ENCODE data around the gene PRKAR1A.

Gene PRKAR1A

DNA sequence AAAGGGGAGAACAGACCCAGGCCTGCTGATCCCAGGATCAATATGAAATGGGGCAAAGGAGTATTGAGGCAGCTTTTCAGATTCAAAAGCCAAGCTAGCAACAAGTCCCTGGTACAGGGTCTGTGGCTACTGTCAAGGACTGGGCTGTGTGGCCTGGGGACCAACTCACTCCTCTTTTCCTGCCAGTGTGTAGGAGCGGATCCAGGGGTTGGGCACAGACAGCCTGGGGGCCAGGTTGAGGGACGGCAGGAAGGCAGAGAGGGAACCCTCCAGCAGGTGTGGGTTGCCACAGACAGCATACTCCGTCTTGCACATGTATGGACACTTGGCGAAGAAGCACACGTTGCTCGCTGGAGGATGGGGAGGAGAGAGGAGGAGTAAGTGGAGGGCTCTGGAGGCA, 29.6 kb downstream of the PRKAR1A start:
- TF ChIP-seq, protein P1, sequence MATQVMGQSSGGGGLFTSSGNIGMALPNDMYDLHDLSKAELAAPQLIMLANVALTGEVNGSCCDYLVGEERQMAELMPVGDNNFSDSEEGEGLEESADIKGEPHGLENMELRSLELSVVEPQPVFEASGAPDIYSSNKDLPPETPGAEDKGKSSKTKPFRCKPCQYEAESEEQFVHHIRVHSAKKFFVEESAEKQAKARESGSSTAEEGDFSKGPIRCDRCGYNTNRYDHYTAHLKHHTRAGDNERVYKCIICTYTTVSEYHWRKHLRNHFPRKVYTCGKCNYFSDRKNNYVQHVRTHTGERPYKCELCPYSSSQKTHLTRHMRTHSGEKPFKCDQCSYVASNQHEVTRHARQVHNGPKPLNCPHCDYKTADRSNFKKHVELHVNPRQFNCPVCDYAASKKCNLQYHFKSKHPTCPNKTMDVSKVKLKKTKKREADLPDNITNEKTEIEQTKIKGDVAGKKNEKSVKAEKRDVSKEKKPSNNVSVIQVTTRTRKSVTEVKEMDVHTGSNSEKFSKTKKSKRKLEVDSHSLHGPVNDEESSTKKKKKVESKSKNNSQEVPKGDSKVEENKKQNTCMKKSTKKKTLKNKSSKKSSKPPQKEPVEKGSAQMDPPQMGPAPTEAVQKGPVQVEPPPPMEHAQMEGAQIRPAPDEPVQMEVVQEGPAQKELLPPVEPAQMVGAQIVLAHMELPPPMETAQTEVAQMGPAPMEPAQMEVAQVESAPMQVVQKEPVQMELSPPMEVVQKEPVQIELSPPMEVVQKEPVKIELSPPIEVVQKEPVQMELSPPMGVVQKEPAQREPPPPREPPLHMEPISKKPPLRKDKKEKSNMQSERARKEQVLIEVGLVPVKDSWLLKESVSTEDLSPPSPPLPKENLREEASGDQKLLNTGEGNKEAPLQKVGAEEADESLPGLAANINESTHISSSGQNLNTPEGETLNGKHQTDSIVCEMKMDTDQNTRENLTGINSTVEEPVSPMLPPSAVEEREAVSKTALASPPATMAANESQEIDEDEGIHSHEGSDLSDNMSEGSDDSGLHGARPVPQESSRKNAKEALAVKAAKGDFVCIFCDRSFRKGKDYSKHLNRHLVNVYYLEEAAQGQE (IDR thresholded peaks at IDR 0.05; ENCODE audit: insufficient replicate concordance, low read depth) = no peak
- TF ChIP-seq SPI1 (IDR thresholded peaks at IDR 0.05; ENCODE audit: borderline replicate concordance, low read depth) (no peak), GABPA (IDR thresholded peaks at IDR 0.05; ENCODE audit: low read depth) (no peak), POLR2AphosphoS5 (IDR thresholded peaks at IDR 0.05; ENCODE audit: low read depth) (no peak)
- TF ChIP-seq, protein P2, sequence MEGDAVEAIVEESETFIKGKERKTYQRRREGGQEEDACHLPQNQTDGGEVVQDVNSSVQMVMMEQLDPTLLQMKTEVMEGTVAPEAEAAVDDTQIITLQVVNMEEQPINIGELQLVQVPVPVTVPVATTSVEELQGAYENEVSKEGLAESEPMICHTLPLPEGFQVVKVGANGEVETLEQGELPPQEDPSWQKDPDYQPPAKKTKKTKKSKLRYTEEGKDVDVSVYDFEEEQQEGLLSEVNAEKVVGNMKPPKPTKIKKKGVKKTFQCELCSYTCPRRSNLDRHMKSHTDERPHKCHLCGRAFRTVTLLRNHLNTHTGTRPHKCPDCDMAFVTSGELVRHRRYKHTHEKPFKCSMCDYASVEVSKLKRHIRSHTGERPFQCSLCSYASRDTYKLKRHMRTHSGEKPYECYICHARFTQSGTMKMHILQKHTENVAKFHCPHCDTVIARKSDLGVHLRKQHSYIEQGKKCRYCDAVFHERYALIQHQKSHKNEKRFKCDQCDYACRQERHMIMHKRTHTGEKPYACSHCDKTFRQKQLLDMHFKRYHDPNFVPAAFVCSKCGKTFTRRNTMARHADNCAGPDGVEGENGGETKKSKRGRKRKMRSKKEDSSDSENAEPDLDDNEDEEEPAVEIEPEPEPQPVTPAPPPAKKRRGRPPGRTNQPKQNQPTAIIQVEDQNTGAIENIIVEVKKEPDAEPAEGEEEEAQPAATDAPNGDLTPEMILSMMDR (IDR thresholded peaks at IDR 0.05; ENCODE audit: insufficient read depth, low read length) = no peak
- Histone ChIP-seq H3K4me3 (replicated peaks; ENCODE audit: insufficient read depth, low read length) (no peak overlapping the region), H3K27ac (replicated peaks) (no peak overlapping the region), H3K27me3 (ENCODE audit: insufficient read depth, poor library complexity, severe bottlenecking) (no peaks in the 10 kb centered on the region)
- DNase-seq (ENCODE audit: low read depth in 1 of 2, low spot score in 1 of 2) = no peak

DNA sequence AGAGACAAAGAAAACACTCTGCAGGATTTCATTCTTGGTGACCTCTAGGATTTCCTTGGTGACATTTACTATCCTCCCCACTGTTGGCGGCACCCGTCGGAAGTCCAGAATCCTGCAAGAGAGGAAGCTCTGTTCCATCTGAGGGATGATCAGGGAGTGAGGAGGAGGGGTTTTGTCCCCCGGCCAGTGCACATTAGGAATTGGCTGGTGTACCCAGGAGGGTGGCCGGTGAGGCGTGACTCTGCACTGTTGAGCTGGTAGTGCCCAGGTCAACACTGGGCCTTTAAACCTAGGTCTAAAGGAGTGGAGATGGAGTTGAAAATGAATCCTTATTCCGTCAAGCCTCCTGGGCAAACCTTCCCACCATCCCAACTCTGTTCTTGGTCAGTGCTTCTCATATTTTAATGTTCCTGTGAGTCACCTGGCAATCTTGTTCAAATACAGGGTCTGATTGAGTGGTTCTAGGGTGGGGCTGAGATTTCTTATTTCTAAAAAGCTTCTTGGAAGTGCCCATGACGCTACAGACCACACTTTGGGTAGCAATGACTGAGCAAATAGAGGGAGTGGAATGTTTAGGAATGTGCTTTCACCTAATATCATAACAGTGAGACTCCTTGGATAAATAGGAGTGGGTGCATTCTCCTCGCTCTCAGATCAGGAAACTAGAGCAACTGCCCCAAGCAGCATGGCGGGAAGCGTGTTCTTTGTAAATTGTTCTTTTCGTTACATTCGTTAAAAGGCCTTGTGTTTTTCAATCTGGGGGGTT, 30.7 kb downstream of the PRKAR1A start:
- no peak overlapping the region for H3K27ac ChIP-seq (replicated peaks)
- DNase-seq (ENCODE audit: low read depth in 1 of 2, low spot score in 1 of 2) = no peak
- TF ChIP-seq GABPA (IDR thresholded peaks at IDR 0.05; ENCODE audit: low read depth) = no peak
- TF ChIP-seq SPI1 (IDR thresholded peaks at IDR 0.05; ENCODE audit: borderline replicate concordance, low read depth) = no peak
- TF ChIP-seq, protein P2 (IDR thresholded peaks at IDR 0.05; ENCODE audit: insufficient read depth, low read length) = no peak
- TF ChIP-seq, protein P1 (IDR thresholded peaks at IDR 0.05; ENCODE audit: insufficient replicate concordance, low read depth) = no peak
- no peak for TF ChIP-seq POLR2AphosphoS5 (IDR thresholded peaks at IDR 0.05; ENCODE audit: low read depth)
- H3K4me3 ChIP-seq (replicated peaks; ENCODE audit: insufficient read depth, low read length) = no peak overlapping the region
- no peaks in the 10 kb centered on the region for H3K27me3 ChIP-seq (ENCODE audit: insufficient read depth, poor library complexity, severe bottlenecking)

DNA sequence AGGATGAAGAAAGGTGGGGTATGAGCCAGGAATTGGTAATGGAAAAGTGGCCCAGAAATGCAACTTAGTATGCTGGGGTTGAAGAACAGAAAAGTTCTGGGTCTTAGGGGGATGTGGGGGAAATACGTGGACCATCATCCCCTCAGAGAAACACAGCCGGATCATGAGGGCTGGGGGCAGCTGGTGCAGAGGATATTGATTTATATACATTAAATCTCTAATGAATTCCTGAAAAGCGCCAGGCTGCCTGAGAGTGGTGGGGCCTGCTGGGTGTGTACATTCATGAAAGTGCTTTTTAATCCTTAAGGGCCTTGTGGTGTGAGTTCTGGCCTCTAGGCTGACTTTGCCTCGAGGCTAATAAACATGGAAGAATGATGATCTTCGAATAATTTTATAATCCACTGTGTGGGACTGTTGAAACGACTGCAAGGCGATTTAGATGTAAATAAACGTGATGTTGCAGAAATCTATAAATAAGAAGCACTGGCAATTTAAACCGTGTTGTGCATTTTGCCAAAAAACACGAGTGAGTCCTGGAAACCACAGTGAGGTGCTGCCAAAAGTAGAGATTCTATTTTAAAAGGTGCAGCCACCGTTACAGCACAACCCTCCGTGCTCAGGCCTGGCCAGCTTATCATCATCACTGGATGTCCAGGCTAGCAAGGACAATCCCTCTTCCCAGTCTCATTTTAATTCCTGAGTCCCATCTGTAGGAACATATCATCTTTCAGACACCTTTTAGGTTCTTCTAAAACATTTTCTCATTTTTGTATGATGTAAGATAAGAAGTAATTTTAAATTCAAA, 32.1 kb downstream of the PRKAR1A start:
- no peaks in the 10 kb centered on the region for H3K27me3 ChIP-seq (ENCODE audit: insufficient read depth, poor library complexity, severe bottlenecking)
- no peak for DNase-seq (ENCODE audit: low read depth in 1 of 2, low spot score in 1 of 2)
- no peak overlapping the region for H3K27ac ChIP-seq (replicated peaks)

More for the DNA sequence above, 32.1 kb downstream of the PRKAR1A start:
- no peak overlapping the region for H3K4me3 ChIP-seq (replicated peaks; ENCODE audit: insufficient read depth, low read length)
- no peak for TF ChIP-seq POLR2AphosphoS5 (IDR thresholded peaks at IDR 0.05; ENCODE audit: low read depth)
- TF ChIP-seq SPI1 (IDR thresholded peaks at IDR 0.05; ENCODE audit: borderline replicate concordance, low read depth) = no peak
- TF ChIP-seq, protein P2 (IDR thresholded peaks at IDR 0.05; ENCODE audit: insufficient read depth, low read length) = no peak
- no peak for TF ChIP-seq GABPA (IDR thresholded peaks at IDR 0.05; ENCODE audit: low read depth)
